Measurements from ENCODE around the gene LTBP3. TPM values are rescaled to one million over a fixed set of nuclear protein-coding genes. Genes with fewer than 3 reads are reported as not detected.

LTBP3 gene
- total and polyA plus RNA-seq, 9 of the 15 experiments (the other 6 are each of a cell fraction or from before 2014, with no cell fraction given): 0.06 to 20.5 (median 4.8) TPM

DNA sequence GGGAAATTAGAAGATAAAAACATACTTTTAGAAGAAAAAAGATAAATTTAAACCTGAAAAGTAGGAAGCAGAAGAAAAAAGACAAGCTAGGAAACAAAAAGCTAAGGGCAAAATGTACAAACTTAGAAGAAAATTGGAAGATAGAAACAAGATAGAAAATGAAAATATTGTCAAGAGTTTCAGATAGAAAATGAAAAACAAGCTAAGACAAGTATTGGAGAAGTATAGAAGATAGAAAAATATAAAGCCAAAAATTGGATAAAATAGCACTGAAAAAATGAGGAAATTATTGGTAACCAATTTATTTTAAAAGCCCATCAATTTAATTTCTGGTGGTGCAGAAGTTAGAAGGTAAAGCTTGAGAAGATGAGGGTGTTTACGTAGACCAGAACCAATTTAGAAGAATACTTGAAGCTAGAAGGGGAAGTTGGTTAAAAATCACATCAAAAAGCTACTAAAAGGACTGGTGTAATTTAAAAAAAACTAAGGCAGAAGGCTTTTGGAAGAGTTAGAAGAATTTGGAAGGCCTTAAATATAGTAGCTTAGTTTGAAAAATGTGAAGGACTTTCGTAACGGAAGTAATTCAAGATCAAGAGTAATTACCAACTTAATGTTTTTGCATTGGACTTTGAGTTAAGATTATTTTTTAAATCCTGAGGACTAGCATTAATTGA is 58.3 kb downstream of the LTBP3 start (continued):
- TF ChIP-seq, protein P1, sequence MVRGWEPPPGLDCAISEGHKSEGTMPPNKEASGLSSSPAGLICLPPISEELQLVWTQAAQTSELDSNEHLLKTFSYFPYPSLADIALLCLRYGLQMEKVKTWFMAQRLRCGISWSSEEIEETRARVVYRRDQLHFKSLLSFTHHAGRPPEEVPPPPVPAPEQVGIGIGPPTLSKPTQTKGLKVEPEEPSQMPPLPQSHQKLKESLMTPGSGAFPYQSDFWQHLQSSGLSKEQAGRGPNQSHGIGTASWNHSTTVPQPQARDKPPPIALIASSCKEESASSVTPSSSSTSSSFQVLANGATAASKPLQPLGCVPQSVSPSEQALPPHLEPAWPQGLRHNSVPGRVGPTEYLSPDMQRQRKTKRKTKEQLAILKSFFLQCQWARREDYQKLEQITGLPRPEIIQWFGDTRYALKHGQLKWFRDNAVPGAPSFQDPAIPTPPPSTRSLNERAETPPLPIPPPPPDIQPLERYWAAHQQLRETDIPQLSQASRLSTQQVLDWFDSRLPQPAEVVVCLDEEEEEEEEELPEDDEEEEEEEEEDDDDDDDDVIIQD (CRISPR knock-in tag; IDR thresholded peaks at IDR 0.05): no peak
- no peak for TF ChIP-seq TGIF2 (CRISPR knock-in tag; IDR thresholded peaks at IDR 0.05)
- TF ChIP-seq, protein P2, sequence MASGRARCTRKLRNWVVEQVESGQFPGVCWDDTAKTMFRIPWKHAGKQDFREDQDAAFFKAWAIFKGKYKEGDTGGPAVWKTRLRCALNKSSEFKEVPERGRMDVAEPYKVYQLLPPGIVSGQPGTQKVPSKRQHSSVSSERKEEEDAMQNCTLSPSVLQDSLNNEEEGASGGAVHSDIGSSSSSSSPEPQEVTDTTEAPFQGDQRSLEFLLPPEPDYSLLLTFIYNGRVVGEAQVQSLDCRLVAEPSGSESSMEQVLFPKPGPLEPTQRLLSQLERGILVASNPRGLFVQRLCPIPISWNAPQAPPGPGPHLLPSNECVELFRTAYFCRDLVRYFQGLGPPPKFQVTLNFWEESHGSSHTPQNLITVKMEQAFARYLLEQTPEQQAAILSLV (tag; IDR thresholded peaks at IDR 0.05): no peak
- TF ChIP-seq ZBTB8A (IDR thresholded peaks at IDR 0.05; ENCODE audit: partially characterized antibody): no peak
- peak; percentile 88 for TF ChIP-seq HLTF (IDR thresholded peaks at IDR 0.05)
- TF ChIP-seq GTF2A2 (tag; IDR thresholded peaks at IDR 0.05): no peak
- no peak for TF ChIP-seq POLR2AphosphoS2 (IDR thresholded peaks at IDR 0.05; ENCODE audit: low read length)
- TF ChIP-seq PCBP2 (IDR thresholded peaks at IDR 0.05; ENCODE audit: low read depth, low read length, poor library complexity, severe bottlenecking): no peak
- TF ChIP-seq CBX3 (IDR thresholded peaks at IDR 0.05; ENCODE audit: borderline replicate concordance in 1 of 2, low read length in 2 of 2): no peak
- TF ChIP-seq POU5F1 (IDR thresholded peaks at IDR 0.05; ENCODE audit: borderline replicate concordance, low read depth, low read length, partially characterized antibody): no peak
- peak; percentile 6; the same call in 1 of the 2 replicates for TF ChIP-seq ZFPM2 (CRISPR knock-in tag; IDR thresholded peaks at IDR 0.05)
- TF ChIP-seq LCOR (CRISPR knock-in tag; IDR thresholded peaks at IDR 0.05): no peak
- no peak for TF ChIP-seq ZNF79 (CRISPR knock-in tag; IDR thresholded peaks at IDR 0.05; ENCODE audit: low read depth)
- peak; percentile 48; the same call in 1 of the 2 replicates for TF ChIP-seq ZNF3 (CRISPR knock-in tag; IDR thresholded peaks at IDR 0.05)
- TF ChIP-seq CXXC5 (CRISPR knock-in tag; IDR thresholded peaks at IDR 0.05): no peak
- TF ChIP-seq PURB (CRISPR knock-in tag; IDR thresholded peaks at IDR 0.05; ENCODE audit: low read depth): no peak
- no peak for TF ChIP-seq PHTF2 (CRISPR knock-in tag; IDR thresholded peaks at IDR 0.05)
- TF ChIP-seq ZNF165 (CRISPR knock-in tag; IDR thresholded peaks at IDR 0.05; ENCODE audit: borderline replicate concordance): no peak
- TF ChIP-seq ZNF282 (CRISPR knock-in tag; IDR thresholded peaks at IDR 0.05): no peak
- no peak for TF ChIP-seq SRSF7 (optimal IDR thresholded peaks at IDR 0.05; ENCODE audit: low read depth, low read length)
- TF ChIP-seq MTA3 (IDR thresholded peaks at IDR 0.05; ENCODE audit: borderline replicate concordance): no peak
- TF ChIP-seq NONO (IDR thresholded peaks at IDR 0.05; ENCODE audit: low read depth in 2 of 2, low read length in 1 of 2): no peak
- TF ChIP-seq OTX1 (CRISPR knock-in tag; IDR thresholded peaks at IDR 0.05): no peak
- no peak for TF ChIP-seq ZNF764 (CRISPR knock-in tag; IDR thresholded peaks at IDR 0.05; ENCODE audit: low read depth)
- 0 out of 2 replicates have a peak, but pooled peaks have one; percentile 1 for TF ChIP-seq CEBPB (tag; IDR thresholded peaks at IDR 0.05)
- TF ChIP-seq HNRNPL (IDR thresholded peaks at IDR 0.05; ENCODE audit: low read depth, low read length): peak; percentile 4; the same call in 1 of the 2 replicates
- no peak for TF ChIP-seq ZNF197 (CRISPR knock-in tag; IDR thresholded peaks at IDR 0.05; ENCODE audit: low read depth)
- TF ChIP-seq NRF1 (conservative IDR thresholded peaks at IDR 0.05 in 1 of 2, IDR thresholded peaks at IDR 0.05 in 1 of 2): no peak
- TF ChIP-seq GATAD2B (IDR thresholded peaks at IDR 0.05; ENCODE audit: borderline replicate concordance): 0 out of 2 replicates have a peak, but pooled peaks have one; percentile 33
- peak; percentile 89 for TF ChIP-seq RFX7 (CRISPR knock-in tag; IDR thresholded peaks at IDR 0.05)
